Mucosa of descending colon (tissue), 3 donors: ENCODE data around the gene AP2A1. TPM values are rescaled to one million over a fixed set of nuclear protein-coding genes. Genes with fewer than 3 reads are reported as not detected.

Experiments
- ATAC-seq: fragments of 200-7000 bp; cut with Tn5 transposase; one replicate; pipeline ENCODE4 v1.9.1; 2020; ENCODE audit warnings: mild to moderate bottlenecking, moderate library complexity
- DNase-seq, 3 donors: peaks; one replicate each; pipeline ENCODE4 v3.0.0-alpha.2; 2020
- H3K36me3 ChIP-seq: fragments of 200-600 bp; one replicate; pipeline ENCODE4 v1.8.0; 2021; ENCODE audit warnings: low read depth, mild to moderate bottlenecking
- H3K4me1 ChIP-seq: fragments of 200-600 bp; one replicate; pipeline ENCODE4 v1.8.0; 2021; ENCODE audit warnings: low read depth, mild to moderate bottlenecking
- H3K4me3 ChIP-seq: fragments of 200-600 bp; one replicate; pipeline ENCODE4 v1.8.0; 2021; ENCODE audit warnings: mild to moderate bottlenecking
- H3K9me3 ChIP-seq: fragments of 200-600 bp; one replicate; pipeline ENCODE4 v1.8.0; 2021; ENCODE audit warnings: mild to moderate bottlenecking
- intact Hi-C, 2 donors: fragments of 100-400 bp; cut with DNase I in 1 of 2; cut with micrococcal nuclease in 1 of 2; formaldehyde crosslinking; loops; one replicate each; pipeline versions ENCODE4 v1.11.0 to v1.11.1; 2022; cut with DNase I, micrococcal nuclease
- total RNA-seq, 3 donors: library from RNA; stranded (reverse); fragmentation: NEBNext Ultra II Directional in 2 of 3; extraction: Animal tissue kit (Norgen Biotek cat#: 25700) in 2 of 3; gene quantifications; one replicate each; pipeline versions ENCODE4 v1.2.1 to v1.2.4, GENCODE V29; 2021 to 2023
- TF ChIP-seq, protein P1 (sequence below): fragments of 200-600 bp; IDR thresholded peaks from one replicate; pipeline ENCODE4 v1.8.0; 2022; ENCODE audit warnings: antibody characterized with exemption, mild to moderate bottlenecking
- donor health status: DM: no; HTN: no; CAD: no; lungs with moderate emphysema.
- donor health status: DM: no; HTN: no; CAD: no.
- donor health status: DM: no; HTN: yes; CAD: no.

AP2A1 gene
- total RNA-seq, 3 donors from 2014 or later: 73.6 to 84.8 (median 82.5) TPM

DNA sequence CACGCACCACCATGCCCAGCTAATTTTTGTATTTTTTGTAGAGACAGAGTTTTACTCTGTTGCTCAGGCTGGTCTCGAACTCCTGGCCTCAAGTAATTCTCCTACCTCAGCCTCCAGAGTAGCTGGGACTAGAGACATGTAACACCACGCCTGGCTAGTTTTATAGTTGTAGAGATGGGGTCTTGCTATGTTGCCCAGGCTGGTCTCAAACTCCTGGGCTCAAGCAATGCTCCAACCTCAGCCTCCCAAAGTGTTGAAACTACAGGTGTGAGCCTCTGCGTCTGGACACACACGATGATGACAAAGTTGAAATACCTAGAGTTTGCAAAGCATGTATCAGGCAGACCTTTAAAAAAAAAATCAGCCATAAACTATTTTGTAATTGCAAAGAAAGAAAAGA is 79.6 kb downstream of the AP2A1 start:
- no peaks in the 10 kb centered on the region for H3K9me3 ChIP-seq
- no peak for ATAC-seq
- H3K4me3 ChIP-seq: no peak overlapping the region
- no peaks in the 10 kb centered on the region for H3K4me1 ChIP-seq
- intact Hi-C loops: no loop called here
- no peak for DNase-seq
- no peaks in the 10 kb centered on the region for H3K36me3 ChIP-seq
- TF ChIP-seq, protein P1, sequence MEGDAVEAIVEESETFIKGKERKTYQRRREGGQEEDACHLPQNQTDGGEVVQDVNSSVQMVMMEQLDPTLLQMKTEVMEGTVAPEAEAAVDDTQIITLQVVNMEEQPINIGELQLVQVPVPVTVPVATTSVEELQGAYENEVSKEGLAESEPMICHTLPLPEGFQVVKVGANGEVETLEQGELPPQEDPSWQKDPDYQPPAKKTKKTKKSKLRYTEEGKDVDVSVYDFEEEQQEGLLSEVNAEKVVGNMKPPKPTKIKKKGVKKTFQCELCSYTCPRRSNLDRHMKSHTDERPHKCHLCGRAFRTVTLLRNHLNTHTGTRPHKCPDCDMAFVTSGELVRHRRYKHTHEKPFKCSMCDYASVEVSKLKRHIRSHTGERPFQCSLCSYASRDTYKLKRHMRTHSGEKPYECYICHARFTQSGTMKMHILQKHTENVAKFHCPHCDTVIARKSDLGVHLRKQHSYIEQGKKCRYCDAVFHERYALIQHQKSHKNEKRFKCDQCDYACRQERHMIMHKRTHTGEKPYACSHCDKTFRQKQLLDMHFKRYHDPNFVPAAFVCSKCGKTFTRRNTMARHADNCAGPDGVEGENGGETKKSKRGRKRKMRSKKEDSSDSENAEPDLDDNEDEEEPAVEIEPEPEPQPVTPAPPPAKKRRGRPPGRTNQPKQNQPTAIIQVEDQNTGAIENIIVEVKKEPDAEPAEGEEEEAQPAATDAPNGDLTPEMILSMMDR: no peak

DNA sequence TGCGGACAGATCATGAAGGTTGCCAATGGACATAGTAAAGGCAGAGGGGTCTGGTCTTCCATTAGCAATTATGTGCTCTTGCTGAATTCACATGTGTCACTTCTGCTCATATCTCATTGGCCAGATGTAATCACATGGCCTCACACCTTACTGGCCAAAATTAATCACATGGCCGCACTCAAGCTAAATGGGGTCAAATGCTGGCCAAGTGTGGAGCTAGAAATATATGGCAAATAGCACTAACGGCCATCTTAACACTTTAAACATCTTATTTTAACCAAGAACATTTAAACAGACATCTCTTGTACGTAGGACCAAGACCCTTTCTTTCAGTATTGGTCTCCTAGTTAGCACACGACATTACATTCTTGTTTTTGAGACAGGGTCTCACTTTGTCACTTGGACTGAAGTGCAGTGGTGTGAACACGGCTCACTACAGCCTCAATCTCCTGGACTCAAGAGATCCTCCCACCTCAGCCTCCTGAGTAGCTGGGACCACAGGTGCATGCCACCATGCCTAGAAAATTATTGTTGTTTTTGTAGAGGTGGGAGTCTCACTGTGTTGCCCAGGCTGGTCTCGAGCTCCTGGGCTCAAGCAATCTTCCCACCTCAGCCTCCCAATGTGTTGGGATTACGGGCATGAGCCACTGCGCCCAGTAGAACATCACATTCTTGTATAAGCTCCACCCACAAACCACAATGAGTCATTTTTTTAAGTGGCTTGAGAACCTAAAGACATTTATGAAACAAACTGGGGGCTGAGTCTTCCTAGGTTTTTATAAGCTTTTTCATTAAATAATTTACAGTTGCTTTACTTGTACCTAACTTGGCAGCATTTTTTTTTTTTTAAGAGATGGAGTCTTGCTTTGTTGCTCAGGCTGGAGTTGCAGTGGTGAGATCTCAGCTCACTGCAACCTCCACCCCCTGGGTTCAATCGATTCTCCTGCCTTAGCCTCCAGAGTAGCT is 81.2 kb downstream of the AP2A1 start:
- TF ChIP-seq, protein P1: no peak
- no peaks in the 10 kb centered on the region for H3K36me3 ChIP-seq
- no peak for DNase-seq
- no peak for ATAC-seq
- peaks cover 12% of the 10 kb centered on the region for H3K4me1 ChIP-seq
- no peaks in the 10 kb centered on the region for H3K9me3 ChIP-seq
- intact Hi-C loops: no loop called here
- no peak overlapping the region for H3K4me3 ChIP-seq

DNA sequence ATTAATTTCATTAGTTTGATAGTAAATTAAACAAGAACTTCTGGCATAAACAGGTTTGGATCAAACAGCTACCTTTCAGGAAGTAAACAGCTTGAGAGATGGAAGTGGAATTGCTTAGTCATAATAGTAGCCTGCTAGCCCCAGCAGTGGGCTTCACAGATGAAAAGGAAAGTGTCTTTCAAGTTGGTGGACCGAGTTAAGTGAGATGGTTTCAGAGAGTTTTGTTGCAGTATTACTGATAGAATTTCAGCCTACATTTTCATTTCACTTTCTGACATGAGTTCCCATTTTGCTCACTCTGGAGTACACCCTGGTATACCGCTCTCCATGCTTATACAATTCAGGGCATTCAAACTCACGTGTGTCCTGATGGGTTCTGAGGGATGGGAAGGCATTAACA is 82.1 kb downstream of the AP2A1 start:
- ATAC-seq (no peak), DNase-seq (no peak)

DNA sequence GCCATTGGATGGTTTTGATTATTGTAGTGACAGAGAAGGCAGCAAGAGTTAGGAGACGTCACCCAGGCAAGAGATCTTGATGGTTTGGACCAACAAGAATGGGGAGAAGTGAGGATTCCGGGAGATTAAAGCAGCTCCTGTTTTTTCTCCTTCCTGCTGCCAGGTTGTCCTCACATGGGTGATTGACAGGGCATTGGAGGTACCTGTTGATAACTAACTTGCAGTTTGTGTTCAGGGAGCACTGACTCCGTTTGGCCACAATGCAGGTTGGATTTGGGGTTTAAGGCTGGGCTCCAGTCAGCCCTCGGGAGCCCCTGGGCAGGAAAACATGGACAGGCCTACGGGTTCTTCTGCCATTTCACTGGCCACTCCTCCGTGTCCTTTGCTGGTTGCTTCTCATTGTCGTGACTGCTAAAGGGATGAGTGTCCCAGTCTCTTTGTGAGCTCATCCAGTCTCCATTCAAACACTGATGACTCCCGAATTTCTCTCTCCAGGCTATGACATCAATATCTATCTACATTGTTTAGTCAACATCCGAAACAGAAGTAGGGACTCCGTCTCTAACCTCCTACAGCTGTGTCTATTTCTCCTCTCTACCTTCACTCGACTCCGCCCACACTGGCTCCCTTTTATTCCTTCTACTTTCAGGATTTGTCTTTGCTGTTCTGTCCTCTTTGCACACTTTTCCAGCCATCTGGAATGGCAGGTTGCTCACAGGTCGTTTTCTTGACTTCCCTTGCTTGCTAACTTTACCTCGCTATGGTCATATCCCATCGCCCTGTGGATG is 82.8 kb downstream of the AP2A1 start:
- intact Hi-C loops: no loop called here
- DNase-seq (no peak), ATAC-seq (no peak)
- no peak overlapping the region for H3K4me3 ChIP-seq
- TF ChIP-seq, protein P1: no peak
- H3K36me3 ChIP-seq: no peaks in the 10 kb centered on the region
- H3K9me3 ChIP-seq: no peaks in the 10 kb centered on the region
- peaks cover 14% of the 10 kb centered on the region for H3K4me1 ChIP-seq

More for the DNA sequence above, 82.1 kb downstream of the AP2A1 start:
- intact Hi-C loops: no loop called here
- TF ChIP-seq, protein P1: no peak
- Histone ChIP-seq H3K4me1 (peaks cover 14% of the 10 kb centered on the region), H3K36me3 (no peaks in the 10 kb centered on the region), H3K4me3 (no peak overlapping the region), H3K9me3 (no peaks in the 10 kb centered on the region)

DNA sequence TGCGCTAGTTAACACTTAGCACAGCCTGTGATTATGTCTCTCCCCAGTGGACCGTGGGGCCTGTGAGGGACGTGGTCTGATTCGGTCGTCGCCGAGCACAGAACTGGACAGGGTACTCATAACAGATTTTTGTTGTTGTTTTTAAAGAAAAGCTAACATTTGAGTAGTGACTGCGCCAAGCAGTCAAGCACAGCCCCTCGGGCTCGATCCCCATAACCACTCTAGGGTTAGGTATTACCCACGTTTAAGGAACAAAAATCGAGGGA is 83.4 kb downstream of the AP2A1 start:
- Histone ChIP-seq H3K4me3 (no peak overlapping the region), H3K9me3 (no peaks in the 10 kb centered on the region), H3K4me1 (peaks cover 14% of the 10 kb centered on the region), H3K36me3 (no peaks in the 10 kb centered on the region)
- ATAC-seq (no peak), DNase-seq (peak in 1 of 3 donors; percentile 40)
- intact Hi-C loops: no loop called here
- TF ChIP-seq, protein P1: no peak
